ENCODE data around the gene ABHD5.

DNA sequence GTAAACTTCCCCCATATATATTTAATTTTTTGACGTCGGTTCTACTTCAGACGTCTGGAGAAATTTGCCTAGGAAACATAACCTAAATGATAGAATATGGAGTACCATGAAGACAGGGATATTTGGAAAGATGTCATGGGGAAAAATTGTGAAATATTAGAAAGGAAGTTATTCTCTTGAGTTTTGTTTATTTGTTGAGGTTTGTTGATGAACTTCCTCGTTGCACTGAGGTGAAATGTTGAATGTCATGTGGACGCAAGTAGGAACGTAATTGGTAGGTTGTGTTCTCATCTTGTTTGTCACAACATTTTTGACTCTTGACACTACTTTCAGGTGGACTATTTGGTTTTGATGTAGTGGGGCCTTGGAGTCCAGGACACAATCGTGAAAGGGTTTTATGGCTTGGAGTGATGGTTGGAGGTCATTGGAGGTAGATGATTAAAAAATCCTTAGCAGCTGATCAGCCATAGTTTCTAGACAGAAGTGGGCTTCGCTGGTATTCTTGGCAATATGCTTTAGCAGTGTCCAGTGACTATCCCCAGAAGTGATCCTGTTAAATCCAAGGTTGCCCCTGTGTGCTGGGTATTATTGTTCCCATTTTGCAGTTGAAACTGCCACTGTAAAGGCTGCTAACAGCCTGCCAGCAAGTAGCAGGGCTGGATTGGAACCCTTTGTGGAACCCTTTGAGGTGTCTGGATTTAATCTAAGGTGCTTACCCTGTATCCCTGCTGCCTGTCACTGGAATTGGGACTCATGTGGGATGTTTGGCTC is 1.5 kb downstream of the ABHD5 start:
- TF ChIP-seq, protein P1, sequence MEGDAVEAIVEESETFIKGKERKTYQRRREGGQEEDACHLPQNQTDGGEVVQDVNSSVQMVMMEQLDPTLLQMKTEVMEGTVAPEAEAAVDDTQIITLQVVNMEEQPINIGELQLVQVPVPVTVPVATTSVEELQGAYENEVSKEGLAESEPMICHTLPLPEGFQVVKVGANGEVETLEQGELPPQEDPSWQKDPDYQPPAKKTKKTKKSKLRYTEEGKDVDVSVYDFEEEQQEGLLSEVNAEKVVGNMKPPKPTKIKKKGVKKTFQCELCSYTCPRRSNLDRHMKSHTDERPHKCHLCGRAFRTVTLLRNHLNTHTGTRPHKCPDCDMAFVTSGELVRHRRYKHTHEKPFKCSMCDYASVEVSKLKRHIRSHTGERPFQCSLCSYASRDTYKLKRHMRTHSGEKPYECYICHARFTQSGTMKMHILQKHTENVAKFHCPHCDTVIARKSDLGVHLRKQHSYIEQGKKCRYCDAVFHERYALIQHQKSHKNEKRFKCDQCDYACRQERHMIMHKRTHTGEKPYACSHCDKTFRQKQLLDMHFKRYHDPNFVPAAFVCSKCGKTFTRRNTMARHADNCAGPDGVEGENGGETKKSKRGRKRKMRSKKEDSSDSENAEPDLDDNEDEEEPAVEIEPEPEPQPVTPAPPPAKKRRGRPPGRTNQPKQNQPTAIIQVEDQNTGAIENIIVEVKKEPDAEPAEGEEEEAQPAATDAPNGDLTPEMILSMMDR (conservative IDR thresholded peaks at IDR 0.05; ENCODE audit: low read depth, low read length), result no peak
- TF ChIP-seq EZH2phosphoT487 (IDR thresholded peaks at IDR 0.05; ENCODE audit: borderline replicate concordance, low read length), result no peak
